AG09319 (cell line): ENCODE results near the gene L3MBTL4.

Experiments
- DNase-seq: peaks from one replicate; pipeline ENCODE4 v3.0.0-alpha.2; 2010; ENCODE audit warnings: low read depth; ENCODE audit errors: extremely low read depth
- TF ChIP-seq, protein P1 (sequence below): IDR thresholded peaks from 2 replicates; pipeline ENCODE4 v1.5.1; 2011; ENCODE audit warnings: low read depth, mild to moderate bottlenecking, inconsistent platforms, low read length, moderate library complexity

L3MBTL4 gene

DNA sequence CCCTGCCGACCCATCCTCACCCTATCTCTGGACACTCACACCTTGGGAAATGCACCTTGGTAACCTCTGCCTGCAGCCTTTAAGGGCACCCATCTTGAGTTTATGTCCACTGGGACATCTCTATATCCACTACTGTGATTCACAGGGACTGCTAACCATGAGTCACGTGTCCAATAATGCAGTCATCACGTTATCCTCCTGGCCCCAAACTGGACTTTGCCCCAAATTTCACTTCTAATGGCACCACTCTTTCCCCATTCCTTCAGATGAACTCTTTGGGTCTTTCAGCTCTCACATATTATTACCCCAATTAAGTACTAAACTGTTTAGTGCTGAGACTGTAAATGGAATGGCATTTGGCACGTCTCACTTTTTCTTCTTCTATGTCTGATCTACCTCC is 448.2 kb downstream of the L3MBTL4 start:
- no peak for DNase-seq
- TF ChIP-seq, protein P1, sequence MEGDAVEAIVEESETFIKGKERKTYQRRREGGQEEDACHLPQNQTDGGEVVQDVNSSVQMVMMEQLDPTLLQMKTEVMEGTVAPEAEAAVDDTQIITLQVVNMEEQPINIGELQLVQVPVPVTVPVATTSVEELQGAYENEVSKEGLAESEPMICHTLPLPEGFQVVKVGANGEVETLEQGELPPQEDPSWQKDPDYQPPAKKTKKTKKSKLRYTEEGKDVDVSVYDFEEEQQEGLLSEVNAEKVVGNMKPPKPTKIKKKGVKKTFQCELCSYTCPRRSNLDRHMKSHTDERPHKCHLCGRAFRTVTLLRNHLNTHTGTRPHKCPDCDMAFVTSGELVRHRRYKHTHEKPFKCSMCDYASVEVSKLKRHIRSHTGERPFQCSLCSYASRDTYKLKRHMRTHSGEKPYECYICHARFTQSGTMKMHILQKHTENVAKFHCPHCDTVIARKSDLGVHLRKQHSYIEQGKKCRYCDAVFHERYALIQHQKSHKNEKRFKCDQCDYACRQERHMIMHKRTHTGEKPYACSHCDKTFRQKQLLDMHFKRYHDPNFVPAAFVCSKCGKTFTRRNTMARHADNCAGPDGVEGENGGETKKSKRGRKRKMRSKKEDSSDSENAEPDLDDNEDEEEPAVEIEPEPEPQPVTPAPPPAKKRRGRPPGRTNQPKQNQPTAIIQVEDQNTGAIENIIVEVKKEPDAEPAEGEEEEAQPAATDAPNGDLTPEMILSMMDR = no peak

DNA sequence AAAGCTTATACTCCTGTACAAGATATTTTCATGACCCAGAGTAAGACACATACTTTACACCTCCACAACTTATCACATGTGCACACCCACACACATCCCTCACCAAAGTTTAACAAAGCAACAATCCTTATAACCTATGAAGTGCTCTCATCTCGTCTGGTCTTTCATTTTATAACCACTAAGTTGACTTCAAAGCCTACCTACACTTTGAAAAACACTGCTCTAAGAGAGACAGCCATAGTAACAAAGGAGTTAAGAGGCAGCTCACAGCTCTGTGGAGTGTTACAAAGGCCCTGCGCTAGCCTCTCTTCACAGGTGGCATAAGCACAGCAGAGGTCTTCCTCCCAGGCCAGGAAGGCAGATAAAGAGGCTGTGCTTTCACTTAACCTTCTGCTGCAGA is 449.7 kb downstream of the L3MBTL4 start:
- TF ChIP-seq, protein P1 = no peak
- no peak for DNase-seq

DNA sequence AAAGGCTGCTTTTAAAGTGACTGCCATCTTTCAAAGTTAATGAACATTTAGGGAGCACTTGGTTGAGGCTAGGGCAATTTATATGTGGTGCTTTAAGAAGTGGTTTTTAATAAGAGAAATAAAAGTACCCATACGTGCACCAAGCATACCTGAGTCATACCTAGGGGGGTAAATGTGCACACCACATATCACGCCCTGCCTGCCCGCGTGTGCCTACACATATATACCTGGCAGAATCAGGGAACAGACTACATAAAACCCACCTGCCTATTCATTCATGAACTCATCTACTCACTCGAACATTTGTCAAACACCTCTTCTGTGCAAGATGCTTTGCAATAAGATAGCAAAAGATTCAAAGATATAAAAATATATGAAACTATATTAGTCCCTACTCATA is 450.1 kb downstream of the L3MBTL4 start:
- no peak for DNase-seq
- TF ChIP-seq, protein P1 = no peak

DNA sequence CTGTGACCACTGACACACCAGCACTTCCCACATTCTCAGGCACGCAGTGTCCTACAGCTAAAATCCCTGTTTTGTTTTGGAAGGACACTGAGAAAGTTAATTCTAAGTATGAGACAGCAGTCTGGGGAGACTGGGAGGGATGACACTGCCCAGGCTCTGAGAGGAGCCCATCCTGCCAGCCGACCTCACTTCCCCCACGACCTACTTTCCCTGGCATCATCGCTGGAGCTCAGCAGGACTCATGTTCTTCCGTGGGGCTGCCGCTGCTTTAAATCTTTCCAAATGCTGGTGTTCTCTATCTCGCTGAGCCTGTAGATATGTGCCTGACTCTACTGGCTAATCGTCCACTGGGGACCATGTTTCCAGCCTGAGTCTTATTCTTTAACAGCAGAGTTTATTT is 450.6 kb downstream of the L3MBTL4 start:
- no peak for DNase-seq
- TF ChIP-seq, protein P1 = no peak

DNA sequence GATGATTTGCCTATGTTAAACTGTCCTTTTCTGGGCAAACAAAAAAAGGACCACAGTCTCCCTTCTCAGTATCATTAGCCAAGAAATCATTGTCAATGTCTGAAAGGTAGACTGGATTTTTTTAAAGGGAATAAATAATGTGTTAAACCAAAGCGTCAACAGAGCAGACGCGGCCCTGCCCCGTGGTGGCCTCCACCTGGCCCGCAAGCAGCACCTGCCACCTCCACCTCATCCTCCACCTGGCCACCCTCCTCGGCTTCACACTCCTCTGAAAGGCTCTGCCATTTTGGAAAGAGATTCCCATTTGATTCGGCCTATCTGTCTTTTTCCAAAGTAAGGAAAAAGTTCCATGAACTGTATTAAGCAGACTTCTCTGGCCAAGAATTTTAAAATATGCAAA is 451.4 kb downstream of the L3MBTL4 start:
- TF ChIP-seq, protein P1 = no peak
- no peak for DNase-seq

DNA sequence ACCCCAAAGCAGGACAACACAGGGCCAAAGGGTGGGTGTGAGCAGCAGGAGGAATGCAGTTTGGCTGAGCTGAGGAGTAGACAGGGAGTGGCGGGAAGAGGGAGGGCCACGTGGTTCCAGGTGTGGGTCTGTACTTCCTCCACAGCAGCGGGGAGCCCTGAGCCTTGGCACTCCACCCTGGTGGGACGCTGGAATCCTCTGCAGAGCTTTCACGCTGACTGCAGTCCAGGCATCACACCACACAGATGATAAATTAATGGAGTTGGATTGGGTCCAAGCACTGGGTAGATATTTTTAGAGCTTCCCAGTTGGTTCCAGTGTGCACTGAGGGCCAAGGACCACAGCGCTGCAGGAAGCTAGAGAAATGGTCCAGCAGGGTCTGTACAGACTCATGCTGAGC is 452.3 kb downstream of the L3MBTL4 start:
- DNase-seq = no peak
- TF ChIP-seq, protein P1 = no peak

DNA sequence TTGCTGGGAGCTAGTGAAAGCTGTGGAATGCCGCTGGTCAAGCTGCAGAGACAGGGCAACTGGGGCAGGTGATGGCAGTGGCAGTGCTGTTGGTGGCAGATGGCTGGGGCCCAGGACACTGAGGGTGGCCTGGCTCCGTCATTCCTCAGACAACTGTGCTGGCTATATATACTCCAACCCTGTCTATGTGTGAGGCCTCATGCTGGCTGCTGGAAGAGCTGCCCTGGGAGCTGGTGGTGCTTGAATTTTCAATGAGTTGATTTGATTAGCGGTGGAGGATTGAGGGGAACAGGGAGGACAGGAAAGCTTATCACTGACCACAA is 452.9 kb downstream of the L3MBTL4 start:
- TF ChIP-seq, protein P1 = no peak
- no peak for DNase-seq
